ENCODE data around the gene B9D1. TPM values are rescaled to one million over a fixed set of nuclear protein-coding genes. Genes with fewer than 3 reads are reported as not detected.

Gene B9D1
- total RNA-seq, 1 experiment from 2014 or later = 48.0 TPM

GRCh38 chr17:19333736-19334290, 28.7 kb downstream of the B9D1 start:
- no peak for ATAC-seq
- no peak for DNase-seq
- no peaks in the 10 kb centered on the region for H3F3A ChIP-seq (ENCODE audit: low read length, unreplicated experiment)
- ChIA-PET POLR2A (ENCODE audit: unreplicated experiment) (no interaction called here), CTCF (no interaction called here)
- no peaks in the 10 kb centered on the region for H3K9me2 ChIP-seq (replicated peaks; ENCODE audit: low read length)
- no peak overlapping the region for H3K4me2 ChIP-seq (ENCODE audit: low read length)
- no TSS peak for BruUV-seq (replicated peaks)
- no peak overlapping the region for H2AFZ ChIP-seq (ENCODE audit: low read length)
- intact Hi-C loops (cut with micrococcal nuclease) = no loop called here
- H3K9ac ChIP-seq (ENCODE audit: low read length) = no peak overlapping the region
- no peaks in the 10 kb centered on the region for H3K9me3 ChIP-seq (ENCODE audit: low read length)
- H3K27ac ChIP-seq (ENCODE audit: low read length) = no peak overlapping the region
- no peaks in the 10 kb centered on the region for H3K27me3 ChIP-seq (ENCODE audit: low read length)
- TF ChIP-seq EZH2 (IDR thresholded peaks at IDR 0.05; ENCODE audit: low read length, unreplicated experiment) (no peak), CTCF (conservative IDR thresholded peaks at IDR 0.05; ENCODE audit: low read depth, low read length) (no peak)
- H3K79me2 ChIP-seq (ENCODE audit: low read length) = no peaks in the 10 kb centered on the region
- no peaks in the 10 kb centered on the region for H4K20me1 ChIP-seq (ENCODE audit: low read length)
- H3K4me1 ChIP-seq (ENCODE audit: insufficient read depth, low read length) = no peaks in the 10 kb centered on the region
- no peaks in the 10 kb centered on the region for H3K36me3 ChIP-seq (ENCODE audit: low read depth, low read length)
- no peak overlapping the region for H3K4me3 ChIP-seq (ENCODE audit: low read length)

GRCh38 chr17:19333132-19333440, 29.4 kb downstream of the B9D1 start:
- no peak overlapping the region for H3K27ac ChIP-seq (ENCODE audit: low read length)
- H3F3A ChIP-seq (ENCODE audit: low read length, unreplicated experiment) = no peaks in the 10 kb centered on the region
- H3K9me3 ChIP-seq (ENCODE audit: low read length) = no peaks in the 10 kb centered on the region
- no peaks in the 10 kb centered on the region for H3K36me3 ChIP-seq (ENCODE audit: low read depth, low read length)
- no peaks in the 10 kb centered on the region for H3K9me2 ChIP-seq (replicated peaks; ENCODE audit: low read length)
- intact Hi-C loops (cut with micrococcal nuclease) = no loop called here
- DNase-seq = no peak
- ChIA-PET POLR2A (ENCODE audit: unreplicated experiment) (no interaction called here), CTCF (no interaction called here)
- H3K4me3 ChIP-seq (ENCODE audit: low read length) = no peak overlapping the region
- no peak for TF ChIP-seq EZH2phosphoT487 (IDR thresholded peaks at IDR 0.05; ENCODE audit: borderline replicate concordance, low read length)
- TF ChIP-seq CTCF (conservative IDR thresholded peaks at IDR 0.05; ENCODE audit: low read depth, low read length) = no peak
- TF ChIP-seq EZH2 (IDR thresholded peaks at IDR 0.05; ENCODE audit: low read length, unreplicated experiment) = no peak
- no peak overlapping the region for H3K4me2 ChIP-seq (ENCODE audit: low read length)
- no peaks in the 10 kb centered on the region for H4K20me1 ChIP-seq (ENCODE audit: low read length)
- no peaks in the 10 kb centered on the region for H3K4me1 ChIP-seq (ENCODE audit: insufficient read depth, low read length)
- H2AFZ ChIP-seq (ENCODE audit: low read length) = no peak overlapping the region
- H3K79me2 ChIP-seq (ENCODE audit: low read length) = no peaks in the 10 kb centered on the region
- no peak for ATAC-seq
- H3K9ac ChIP-seq (ENCODE audit: low read length) = no peak overlapping the region
- no TSS peak for BruUV-seq (replicated peaks)
- H3K27me3 ChIP-seq (ENCODE audit: low read length) = no peaks in the 10 kb centered on the region

GRCh38 chr17:19332371-19333131, 30.0 kb downstream of the B9D1 start:
- no peak overlapping the region for H2AFZ ChIP-seq (ENCODE audit: low read length)
- H3K9me2 ChIP-seq (replicated peaks; ENCODE audit: low read length) = no peaks in the 10 kb centered on the region
- peaks cover 2% of the 10 kb centered on the region for H3K4me1 ChIP-seq (ENCODE audit: insufficient read depth, low read length)
- H3K4me3 ChIP-seq (ENCODE audit: low read length) = no peak overlapping the region
- DNase-seq (no peak), ATAC-seq (no peak)
- no peaks in the 10 kb centered on the region for H3K9me3 ChIP-seq (ENCODE audit: low read length)
- intact Hi-C loops (cut with micrococcal nuclease) = no loop called here
- no peak overlapping the region for H3K9ac ChIP-seq (ENCODE audit: low read length)
- BruUV-seq (replicated peaks) = no TSS peak
- no peaks in the 10 kb centered on the region for H3K27me3 ChIP-seq (ENCODE audit: low read length)
- no peaks in the 10 kb centered on the region for H4K20me1 ChIP-seq (ENCODE audit: low read length)
- H3K36me3 ChIP-seq (ENCODE audit: low read depth, low read length) = no peaks in the 10 kb centered on the region; the same call in 1 of the 2 replicates
- ChIA-PET CTCF (no interaction called here), POLR2A (ENCODE audit: unreplicated experiment) (no interaction called here)
- no peak overlapping the region for H3K4me2 ChIP-seq (ENCODE audit: low read length)
- no peaks in the 10 kb centered on the region for H3K79me2 ChIP-seq (ENCODE audit: low read length)
- H3F3A ChIP-seq (ENCODE audit: low read length, unreplicated experiment) = no peaks in the 10 kb centered on the region
- no peak overlapping the region for H3K27ac ChIP-seq (ENCODE audit: low read length)
- TF ChIP-seq EZH2phosphoT487 (IDR thresholded peaks at IDR 0.05; ENCODE audit: borderline replicate concordance, low read length) (no peak), CTCF (conservative IDR thresholded peaks at IDR 0.05; ENCODE audit: low read depth, low read length) (no peak), EZH2 (IDR thresholded peaks at IDR 0.05; ENCODE audit: low read length, unreplicated experiment) (no peak)

Data from PC-3 (cell line).